Measurements from ENCODE around the gene OR13J1. TPM values are rescaled to one million over a fixed set of nuclear protein-coding genes. Genes with fewer than 3 reads are reported as not detected.

Gene OR13J1
- total RNA-seq, 3 donors from 2014 or later = not detected

GRCh38 chr9:35907711-35908503 is 37.7 kb upstream of the OR13J1 start:
- intact Hi-C loops (cut with DNase I; ENCODE audit: low total_unique reads) = no loop called here
- H3K4me1 ChIP-seq = peaks cover 47 to 65% of the 10 kb centered on the region in 2 donors
- DNase-seq (ENCODE audit: low spot score in 2 of 2) = peak in 1 of 2 donors; percentile 76
- H3K4me3 ChIP-seq = peak overlapping the region; percentile 43 to 62 (median 47)
- peak overlapping the region; percentile 95 to 100 for H3K27ac ChIP-seq
- H3K27me3 ChIP-seq = no peaks in the 10 kb centered on the region
- TF ChIP-seq POLR2AphosphoS5 (IDR thresholded peaks at IDR 0.05) (peak in 2 of 3 donors; percentile 23 to 50), CTCF (IDR thresholded peaks at IDR 0.05) (no peak)
- H3K9me3 ChIP-seq = no peaks in the 10 kb centered on the region
- H3K36me3 ChIP-seq = no peaks in the 10 kb centered on the region

- Histone ChIP-seq H3K36me3 (no peaks in the 10 kb centered on the region), H3K9me3 (no peaks in the 10 kb centered on the region), H3K4me1 (peaks cover 47 to 65% of the 10 kb centered on the region in 2 donors), H3K27ac (peak overlapping the region; percentile 95 to 100), H3K4me3 (peak overlapping the region; percentile 43 to 62 (median 47)), H3K27me3 (no peaks in the 10 kb centered on the region)
- peak in 1 of 2 donors; percentile 79 for DNase-seq (ENCODE audit: low spot score in 2 of 2)
- no peak for TF ChIP-seq CTCF (IDR thresholded peaks at IDR 0.05)
- TF ChIP-seq POLR2AphosphoS5 (IDR thresholded peaks at IDR 0.05) = no peak
- no peak for TF ChIP-seq POLR2A (IDR thresholded peaks at IDR 0.05)
- intact Hi-C loops (cut with DNase I; ENCODE audit: low total_unique reads) = no loop called here
Measured at GRCh38 chr9:35906923-35907699, 36.9 kb upstream of the OR13J1 start.

- peaks cover 47 to 65% of the 10 kb centered on the region in 2 donors for H3K4me1 ChIP-seq
- TF ChIP-seq POLR2A (IDR thresholded peaks at IDR 0.05) = no peak
- no peak for TF ChIP-seq CTCF (IDR thresholded peaks at IDR 0.05)
- TF ChIP-seq POLR2AphosphoS5 (IDR thresholded peaks at IDR 0.05) = peak; percentile 79 to 89 (median 88)
- H3K27me3 ChIP-seq = no peaks in the 10 kb centered on the region
- no peaks in the 10 kb centered on the region for H3K36me3 ChIP-seq
- peak within 1 kb of the TSS; percentile 43 to 62 (median 47) for H3K4me3 ChIP-seq
- peak; percentile 96 for DNase-seq (ENCODE audit: low spot score in 2 of 2)
- intact Hi-C loops (cut with DNase I; ENCODE audit: low total_unique reads) = no loop called here
- H3K9me3 ChIP-seq = no peaks in the 10 kb centered on the region
- peak within 1 kb of the TSS; percentile 95 to 100 for H3K27ac ChIP-seq
Measured at GRCh38 chr9:35905912-35906679, 35.9 kb upstream of the OR13J1 start, which contains the start of gene HRCT1. TSS of gene HRCT1 (plus strand) at chr9:35906202. CDS start at chr9:35906288, 86 bp downstream.

GRCh38 chr9:35905051-35905781 is 35.0 kb upstream of the OR13J1 start:
- Histone ChIP-seq H3K27ac (peak overlapping the region; percentile 95 to 100), H3K9me3 (no peaks in the 10 kb centered on the region), H3K4me3 (peak overlapping the region in 1 of 3 donors; percentile 62), H3K4me1 (peaks cover 47 to 60% of the 10 kb centered on the region in 2 donors), H3K36me3 (no peaks in the 10 kb centered on the region), H3K27me3 (no peaks in the 10 kb centered on the region)
- no peak for TF ChIP-seq POLR2A (IDR thresholded peaks at IDR 0.05)
- TF ChIP-seq POLR2AphosphoS5 (IDR thresholded peaks at IDR 0.05) = no peak
- no peak for TF ChIP-seq CTCF (IDR thresholded peaks at IDR 0.05)
- intact Hi-C loops (cut with DNase I; ENCODE audit: low total_unique reads) = no loop called here
- DNase-seq (ENCODE audit: low spot score in 2 of 2) = no peak

Measured in breast epithelium (tissue), 4 donors.